ENCODE results near the gene TET2.

The TET2 gene

DNA sequence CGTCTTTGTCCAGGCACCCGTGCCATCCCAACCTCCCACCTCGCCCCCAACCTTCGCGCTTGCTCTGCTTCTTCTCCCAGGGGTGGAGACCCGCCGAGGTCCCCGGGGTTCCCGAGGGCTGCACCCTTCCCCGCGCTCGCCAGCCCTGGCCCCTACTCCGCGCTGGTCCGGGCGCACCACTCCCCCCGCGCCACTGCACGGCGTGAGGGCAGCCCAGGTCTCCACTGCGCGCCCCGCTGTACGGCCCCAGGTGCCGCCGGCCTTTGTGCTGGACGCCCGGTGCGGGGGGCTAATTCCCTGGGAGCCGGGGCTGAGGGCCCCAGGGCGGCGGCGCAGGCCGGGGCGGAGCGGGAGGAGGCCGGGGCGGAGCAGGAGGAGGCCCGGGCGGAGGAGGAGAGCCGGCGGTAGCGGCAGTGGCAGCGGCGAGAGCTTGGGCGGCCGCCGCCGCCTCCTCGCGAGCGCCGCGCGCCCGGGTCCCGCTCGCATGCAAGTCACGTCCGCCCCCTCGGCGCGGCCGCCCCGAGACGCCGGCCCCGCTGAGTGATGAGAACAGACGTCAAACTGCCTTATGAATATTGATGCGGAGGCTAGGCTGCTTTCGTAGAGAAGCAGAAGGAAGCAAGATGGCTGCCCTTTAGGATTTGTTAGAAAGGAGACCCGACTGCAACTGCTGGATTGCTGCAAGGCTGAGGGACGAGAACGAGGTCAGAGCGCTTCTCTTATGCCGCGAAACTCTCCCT, at the start of gene TET2:
Gene TET2 (plus strand): TSS at position 601 of the 740 bp plus-strand sequence. CDS start 87,067 bp downstream, outside the sequence.
- peak; percentile 57 for DNase-seq (ENCODE audit: low read depth, low spot score)

DNA sequence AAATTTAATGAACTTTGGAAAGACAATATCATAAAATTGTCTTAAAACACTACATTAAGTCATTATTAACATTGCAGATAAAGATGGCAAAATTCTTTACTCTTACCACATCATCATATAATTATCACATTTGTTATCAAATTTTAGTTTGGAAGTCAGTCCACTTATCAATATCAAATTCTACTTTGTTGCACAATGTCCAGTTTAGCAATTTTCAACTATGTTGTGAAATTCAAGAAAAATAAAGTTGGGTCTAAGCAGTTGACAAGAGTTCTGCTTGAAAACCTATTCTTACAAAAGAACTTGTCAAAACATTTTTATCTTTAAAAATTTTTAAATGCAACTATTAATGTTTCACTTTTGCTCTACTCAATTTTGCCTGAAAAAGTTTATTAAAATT, 44.7 kb upstream of the TET2 start:
- DNase-seq (ENCODE audit: low read depth, low spot score) = no peak

DNA sequence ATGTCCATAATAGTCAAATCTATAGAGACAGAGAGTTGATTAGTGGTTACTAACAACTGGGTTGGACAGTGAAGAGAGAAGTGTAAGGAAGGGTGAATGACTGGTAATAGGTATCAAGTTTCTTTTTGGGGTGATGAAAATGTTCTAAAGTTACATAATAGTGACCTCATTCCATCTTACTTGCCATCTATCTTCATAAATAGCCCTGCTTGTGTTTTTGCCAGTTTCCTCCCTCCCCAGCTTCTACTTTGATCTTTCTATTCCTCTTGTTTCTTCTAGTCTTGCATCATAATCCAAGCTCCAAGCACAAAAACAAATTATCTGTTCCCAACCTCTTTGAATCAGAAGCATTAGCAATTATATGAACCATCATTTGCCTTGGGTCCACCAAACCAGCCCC, 40.2 kb upstream of the TET2 start:
- DNase-seq (ENCODE audit: low read depth, low spot score) = no peak

DNA sequence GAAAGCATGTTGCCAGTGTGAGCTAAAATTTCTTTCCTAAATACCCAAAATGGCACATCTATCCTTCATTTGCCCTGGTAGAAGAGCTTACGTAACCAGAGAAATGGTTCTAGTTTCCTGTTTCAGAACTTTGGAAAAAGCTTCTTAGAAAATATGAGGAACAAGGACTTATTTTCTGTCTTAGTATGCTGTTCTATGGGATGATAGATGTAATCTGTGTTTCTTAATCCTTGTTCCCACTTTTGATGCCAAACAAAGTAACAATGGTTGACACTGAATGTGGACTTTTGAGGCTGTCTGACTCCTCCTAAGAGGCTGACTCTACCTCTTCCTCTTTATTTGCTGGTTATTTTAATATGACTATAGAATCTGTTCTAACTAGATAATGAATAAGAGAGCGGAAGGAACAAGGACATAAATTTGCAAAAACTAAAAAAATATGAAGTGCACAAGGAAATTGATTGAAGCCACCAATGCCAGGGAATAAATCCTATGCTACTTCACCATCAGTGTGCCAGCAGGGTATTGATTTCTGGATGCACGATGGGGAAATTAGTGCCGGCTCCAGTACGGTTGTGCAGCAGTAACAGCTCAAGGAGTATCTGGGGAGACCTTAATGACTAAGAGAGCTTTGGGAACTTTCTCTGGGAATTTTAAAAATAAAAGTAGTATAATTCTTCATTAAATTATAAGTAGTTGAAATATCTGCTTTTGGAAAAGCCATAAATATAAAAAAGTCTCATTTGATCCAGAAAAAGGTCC, 39.4 kb upstream of the TET2 start:
- DNase-seq (ENCODE audit: low read depth, low spot score) = no peak

DNA sequence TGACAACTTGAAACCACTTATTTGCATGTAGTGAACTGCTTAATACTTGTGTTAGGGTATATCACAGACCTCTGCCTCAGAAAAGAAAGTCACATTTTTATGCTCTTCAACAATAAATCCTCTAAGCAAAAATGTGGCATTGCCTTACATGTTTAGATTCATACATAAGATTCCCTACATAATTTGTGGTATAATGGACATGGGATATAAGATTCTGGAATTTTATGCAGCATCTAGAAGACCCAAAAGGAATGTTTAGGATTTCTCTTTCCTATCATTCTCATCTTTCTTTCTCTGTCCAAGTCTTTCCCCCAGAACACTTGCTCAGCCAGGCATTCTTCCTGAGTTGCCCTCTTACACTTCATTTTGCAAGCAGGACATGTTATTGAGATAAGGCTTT, 37.7 kb upstream of the TET2 start:
- DNase-seq (ENCODE audit: low read depth, low spot score) = no peak

DNA sequence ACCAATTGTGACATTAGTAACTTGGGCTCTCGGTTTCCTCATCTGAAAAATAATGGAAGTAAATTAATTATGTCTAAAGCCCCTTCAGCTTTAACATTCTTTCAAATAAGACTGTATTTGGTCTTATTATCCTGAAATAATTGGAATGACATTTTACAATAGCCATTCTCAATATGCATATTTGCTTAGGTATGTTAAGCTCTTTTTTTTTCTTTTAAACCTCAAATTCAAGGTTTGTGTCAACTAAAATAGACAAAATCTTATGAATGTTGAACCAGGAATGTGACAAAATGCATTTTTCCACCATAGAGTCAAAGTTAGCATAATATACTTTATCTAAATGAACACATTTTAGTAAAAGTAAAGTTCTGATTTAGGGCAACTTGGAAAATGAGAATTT, 34.4 kb upstream of the TET2 start:
- DNase-seq (ENCODE audit: low read depth, low spot score) = no peak

DNA sequence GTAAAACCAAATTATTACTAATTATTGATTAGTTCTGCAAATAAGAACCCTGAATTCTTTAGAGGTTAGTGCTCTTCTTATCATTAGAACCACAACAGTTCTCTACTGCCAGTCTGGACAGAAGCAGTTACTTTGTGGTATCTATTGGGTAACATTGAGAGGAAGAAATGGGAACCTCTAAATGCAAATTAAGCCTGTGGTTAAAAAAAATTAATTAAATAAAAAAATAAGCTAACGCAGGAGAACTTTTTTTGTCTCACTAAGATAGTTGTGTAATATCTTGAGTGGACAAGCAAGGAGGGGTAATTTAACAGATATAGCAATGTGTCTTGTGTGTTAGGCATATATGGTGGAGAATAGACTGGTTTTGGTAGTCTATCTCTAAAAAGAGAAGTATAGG, 32.9 kb upstream of the TET2 start:
- no peak for DNase-seq (ENCODE audit: low read depth, low spot score)

DNA sequence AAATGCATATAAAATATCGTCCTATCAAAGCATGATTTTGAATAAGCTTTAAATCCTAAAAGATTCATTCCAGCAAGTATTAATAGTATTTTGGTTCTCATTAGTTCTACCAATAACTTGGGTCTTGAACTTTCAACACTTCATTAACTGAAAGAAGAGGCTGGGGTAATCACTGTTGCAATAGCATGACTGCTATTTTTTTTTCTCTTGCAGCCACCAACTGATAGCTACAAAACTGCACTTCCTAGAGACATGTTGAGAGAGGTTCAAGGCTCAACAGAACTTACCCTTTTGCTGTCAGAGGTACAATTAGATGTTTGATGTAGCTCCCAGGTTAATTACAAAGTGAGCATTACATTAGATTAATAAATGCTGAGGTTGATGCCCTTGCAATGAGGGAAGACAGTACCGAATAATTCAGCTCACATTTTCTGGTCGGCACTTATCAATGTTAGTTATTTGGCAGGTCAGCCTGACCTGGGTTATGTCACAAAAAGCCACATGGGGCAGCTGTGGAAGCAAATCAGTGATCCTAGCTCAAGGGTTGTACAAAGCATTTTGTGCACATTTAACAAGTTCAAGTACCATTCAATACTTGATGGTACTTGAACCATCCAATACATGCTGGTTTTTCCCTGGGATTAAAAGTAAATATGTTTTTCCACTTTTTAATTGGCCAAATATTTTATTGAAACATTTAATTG, 29.9 kb upstream of the TET2 start:
- DNase-seq (ENCODE audit: low read depth, low spot score) = no peak

DNA sequence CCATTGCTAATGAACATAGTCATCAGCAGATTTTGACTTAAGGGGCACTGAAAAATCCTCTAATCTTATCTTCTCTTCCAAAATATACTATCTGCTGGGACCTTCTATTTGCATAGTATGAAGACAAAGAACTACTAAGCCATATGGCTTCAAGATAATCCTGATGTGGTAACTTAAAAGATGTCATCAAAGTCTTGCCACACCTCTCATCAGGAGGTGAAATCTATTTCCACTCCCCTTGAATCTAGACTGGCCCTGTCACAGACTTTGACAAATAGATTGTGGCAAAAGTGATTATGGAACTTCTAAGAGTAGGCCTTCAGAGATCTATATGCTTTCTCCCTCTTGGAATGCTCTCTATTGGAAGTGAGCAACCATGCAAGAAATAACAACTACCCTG, 27.3 kb upstream of the TET2 start:
- DNase-seq (ENCODE audit: low read depth, low spot score) = no peak

DNA sequence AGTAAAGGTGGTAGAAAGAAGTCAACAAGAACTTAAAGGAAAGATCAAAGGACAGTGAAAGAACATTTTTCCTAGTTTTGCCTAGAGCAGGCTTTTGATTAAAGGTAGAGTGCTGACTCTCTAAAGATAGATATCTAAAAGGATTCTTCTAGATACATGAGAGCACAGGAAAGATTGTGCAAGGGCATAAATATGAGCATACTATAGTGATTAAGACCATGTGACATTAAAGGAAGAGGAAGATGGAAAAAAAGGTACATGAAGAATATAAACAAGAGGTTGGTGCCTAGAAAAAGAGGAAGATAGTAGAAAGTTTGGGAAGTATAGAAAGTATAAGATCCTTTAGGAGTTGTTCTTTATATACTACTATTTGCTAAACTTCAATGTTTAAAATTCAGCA, 26.1 kb upstream of the TET2 start:
- DNase-seq (ENCODE audit: low read depth, low spot score) = no peak

DNA sequence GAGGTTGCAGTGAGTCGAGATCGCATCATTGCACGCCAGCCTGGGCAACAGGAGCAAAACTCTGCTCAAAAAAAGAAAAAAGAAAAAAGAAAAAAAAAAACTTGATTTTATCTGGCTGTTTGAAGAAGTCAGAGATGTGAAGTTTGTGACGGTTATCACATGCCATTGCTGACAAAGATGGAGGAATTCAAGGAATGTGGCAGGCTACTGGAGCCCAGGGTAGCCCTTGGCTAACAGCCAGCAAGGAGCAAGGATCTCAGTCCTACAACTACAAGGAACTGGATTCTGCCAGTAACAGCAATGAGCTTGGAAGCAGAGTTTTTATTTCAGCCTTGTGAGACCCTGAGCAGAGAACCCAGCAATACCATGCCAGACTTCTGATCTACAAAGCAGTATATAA, 24.3 kb upstream of the TET2 start:
- DNase-seq (ENCODE audit: low read depth, low spot score) = no peak

DNA sequence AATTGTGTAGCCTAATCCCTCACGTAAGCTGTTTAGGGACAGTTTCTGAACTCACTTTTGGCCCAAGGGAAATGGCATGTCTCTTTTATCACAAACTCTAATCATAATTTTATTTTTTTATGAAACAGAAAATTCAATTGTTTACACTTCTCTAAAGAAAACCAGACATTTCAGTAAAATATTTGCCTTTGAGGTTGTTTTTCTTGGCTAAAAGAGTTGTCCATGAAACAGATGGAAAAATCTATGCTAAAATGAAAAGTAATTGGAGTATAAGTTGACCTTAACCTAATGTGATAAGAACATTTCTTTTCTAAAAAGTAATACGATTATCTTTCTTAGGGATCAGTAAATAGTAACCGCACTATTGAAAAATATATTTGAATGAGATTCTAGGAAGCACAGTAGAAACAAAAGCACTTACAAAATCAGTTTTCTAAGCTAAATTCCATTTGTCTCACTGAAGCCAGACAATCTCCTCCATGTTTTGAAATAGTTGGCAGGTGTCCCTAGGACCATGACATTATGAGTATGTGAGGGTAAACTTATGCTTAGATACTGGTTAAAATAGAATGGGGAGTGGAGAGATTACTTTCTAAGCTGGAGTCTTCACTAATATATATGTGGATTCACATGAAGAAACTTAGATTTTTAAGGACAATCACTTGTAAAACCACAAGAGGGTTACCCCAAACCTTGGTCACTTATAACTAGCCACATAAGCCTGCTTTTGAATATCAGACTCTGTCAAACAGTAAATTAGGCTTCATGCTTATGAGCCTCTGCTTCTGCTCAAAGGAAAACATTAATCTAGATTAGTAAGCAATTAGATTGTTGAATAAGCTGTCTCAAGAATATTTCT, 20.1 kb upstream of the TET2 start:
- no peak for DNase-seq (ENCODE audit: low read depth, low spot score)

DNA sequence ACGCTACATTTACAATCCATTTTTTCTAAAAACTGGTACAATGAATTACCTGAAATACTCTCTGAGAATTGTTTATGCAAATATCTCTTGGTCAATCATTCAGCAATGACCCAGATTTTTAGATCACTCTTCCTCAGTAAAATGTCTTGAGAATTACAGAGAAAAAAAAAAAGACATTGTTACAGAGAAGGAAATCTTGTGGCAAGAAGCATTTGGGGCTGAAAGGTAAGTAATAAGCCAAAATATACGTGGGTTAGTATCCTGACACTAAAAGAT, 19.6 kb upstream of the TET2 start:
- no peak for DNase-seq (ENCODE audit: low read depth, low spot score)

DNA sequence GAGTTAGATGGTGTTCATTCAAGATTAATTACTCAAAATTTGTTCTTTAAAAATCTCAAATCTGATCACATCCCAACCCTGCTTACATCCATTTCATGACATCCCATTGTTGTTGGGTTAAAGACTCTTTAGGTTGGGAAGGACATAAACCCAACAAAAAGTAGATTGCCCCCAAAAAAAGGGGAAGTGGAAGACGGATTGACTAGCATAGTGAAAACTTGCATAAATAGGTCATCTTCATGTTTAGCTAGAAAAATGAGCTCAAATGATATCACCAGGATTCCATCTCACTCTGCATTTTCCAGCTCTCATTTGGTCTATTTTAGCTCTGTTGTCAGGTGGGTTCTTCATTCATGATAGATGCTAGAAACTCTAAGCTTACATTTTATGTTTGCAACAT, 18.5 kb upstream of the TET2 start:
- no peak for DNase-seq (ENCODE audit: low read depth, low spot score)

DNA sequence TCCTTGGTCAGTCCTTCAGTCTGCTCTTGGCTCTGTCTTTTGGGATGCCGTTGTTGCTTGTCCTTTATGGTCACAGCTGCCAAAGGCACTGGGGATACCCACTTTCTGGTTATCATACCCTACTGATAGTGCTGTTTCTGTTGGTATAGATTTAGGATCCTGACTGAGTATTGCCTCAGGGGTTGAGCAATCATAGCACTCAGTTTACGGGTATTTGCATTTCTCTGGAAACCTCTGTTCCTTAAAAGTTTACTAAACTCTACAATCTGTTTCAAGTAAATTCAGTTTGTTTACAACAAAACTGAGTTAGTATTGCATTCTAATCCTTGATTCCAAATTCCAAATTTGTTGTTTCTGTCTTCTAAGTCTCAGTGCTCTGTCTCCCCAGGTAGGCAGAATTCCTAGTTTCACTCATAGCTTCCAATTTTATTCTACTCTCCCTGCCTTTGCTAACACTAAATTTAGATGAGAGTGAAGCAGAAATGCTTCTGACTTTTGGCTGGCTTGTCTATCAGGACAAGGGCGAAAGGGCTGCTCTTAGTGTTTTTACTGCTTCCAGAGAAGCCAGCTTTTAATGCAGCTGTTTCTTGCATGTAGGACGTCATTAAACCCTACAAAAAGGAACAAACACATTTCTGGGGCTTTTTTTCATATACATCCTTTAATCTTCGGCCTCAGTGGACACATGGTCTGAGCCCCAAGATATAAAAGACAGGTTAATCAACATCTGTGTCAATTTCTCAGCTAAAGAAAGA, 17.2 kb upstream of the TET2 start:
- DNase-seq (ENCODE audit: low read depth, low spot score) = no peak

DNA sequence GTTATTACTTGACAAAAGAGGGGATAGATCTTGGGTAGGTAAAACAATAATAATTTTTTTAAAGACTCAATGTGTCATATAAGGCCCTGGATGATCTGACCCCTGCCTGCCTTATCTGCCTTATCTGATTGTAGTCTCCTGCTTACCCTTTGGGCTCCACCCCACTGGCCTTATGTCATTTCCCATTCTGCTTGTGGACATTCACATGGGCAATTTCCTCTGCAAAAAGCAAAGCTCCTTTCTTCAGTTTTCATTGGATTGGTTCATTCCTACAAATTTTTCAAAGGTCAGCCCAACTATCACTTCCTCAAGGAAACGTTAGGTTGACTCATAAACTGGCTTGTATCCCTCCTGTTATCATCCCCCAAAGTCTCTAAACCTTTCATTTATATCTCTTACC, 15.7 kb upstream of the TET2 start:
- no peak for DNase-seq (ENCODE audit: low read depth, low spot score)

DNA sequence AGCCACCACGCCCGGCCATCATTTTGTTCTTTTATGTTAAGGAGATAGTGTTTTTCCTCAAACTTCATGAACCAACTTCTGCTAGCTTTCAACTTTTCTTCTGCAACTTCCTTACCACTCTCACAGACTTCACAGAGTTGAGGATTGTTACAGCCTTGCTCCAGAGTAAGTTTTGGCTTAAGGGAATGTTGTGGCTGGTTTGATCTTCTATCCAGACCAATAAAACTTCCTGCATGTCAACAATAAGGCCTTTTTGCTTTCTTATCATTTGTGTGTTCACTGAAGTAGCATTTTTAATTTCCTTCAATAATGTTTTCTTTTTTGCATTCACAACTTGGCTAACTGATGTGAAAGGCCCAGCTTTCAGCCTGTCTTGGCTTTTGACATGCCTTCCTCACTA, 12.7 kb upstream of the TET2 start:
- DNase-seq (ENCODE audit: low read depth, low spot score) = no peak

DNA sequence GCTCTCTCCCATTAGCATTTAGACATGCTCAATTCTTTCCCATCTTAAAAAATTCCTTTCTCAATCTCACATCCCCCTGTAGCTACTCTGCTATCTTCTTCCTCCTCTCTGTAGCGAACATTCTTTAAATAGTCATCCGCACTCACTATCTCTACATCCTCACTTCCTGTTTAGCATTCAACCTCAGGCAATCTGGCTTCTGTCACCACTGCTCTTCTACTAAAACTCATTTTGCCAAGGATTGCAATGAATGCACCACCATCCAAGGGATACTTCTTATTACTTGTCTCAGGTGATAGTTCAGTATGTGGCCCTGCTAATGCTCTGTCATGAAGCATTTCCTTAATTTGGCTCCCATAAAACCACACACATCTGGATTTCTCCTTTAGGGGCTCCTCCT, 10.9 kb upstream of the TET2 start:
- no peak for DNase-seq (ENCODE audit: low read depth, low spot score)

DNA sequence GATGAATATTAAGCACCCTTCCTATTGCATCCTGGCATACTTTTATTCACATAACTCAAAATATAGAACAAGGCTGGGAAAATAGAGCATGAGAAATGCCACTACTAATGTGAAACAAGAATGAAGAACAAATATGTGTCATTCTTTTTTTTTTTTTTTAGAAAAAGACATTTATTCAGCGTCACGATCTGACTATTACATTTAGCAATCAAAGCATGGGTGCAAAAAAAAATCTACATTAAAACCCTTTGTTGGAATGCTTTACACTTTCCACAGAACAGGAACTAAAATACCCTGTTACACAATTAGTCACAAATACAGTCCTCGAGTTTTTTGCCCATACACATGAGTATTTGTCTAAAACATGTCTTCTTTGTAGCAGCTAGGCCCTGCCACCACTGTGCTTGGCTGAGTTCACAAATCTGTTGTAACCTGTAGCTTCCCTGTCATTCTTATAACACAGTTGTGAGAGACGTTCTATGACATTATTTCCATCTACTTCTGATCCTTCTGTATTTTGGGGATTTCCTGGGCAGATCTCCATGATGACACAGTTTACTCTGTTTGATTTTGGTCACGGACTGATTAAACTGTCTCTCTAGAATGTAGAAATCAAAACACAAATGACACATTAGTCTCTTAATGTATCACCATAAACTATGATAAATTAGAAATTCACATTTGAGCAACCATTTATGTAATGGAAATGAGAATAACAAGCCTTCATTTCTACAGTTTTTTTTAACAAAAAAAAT, 9.4 kb upstream of the TET2 start:
- DNase-seq (ENCODE audit: low read depth, low spot score) = no peak

DNA sequence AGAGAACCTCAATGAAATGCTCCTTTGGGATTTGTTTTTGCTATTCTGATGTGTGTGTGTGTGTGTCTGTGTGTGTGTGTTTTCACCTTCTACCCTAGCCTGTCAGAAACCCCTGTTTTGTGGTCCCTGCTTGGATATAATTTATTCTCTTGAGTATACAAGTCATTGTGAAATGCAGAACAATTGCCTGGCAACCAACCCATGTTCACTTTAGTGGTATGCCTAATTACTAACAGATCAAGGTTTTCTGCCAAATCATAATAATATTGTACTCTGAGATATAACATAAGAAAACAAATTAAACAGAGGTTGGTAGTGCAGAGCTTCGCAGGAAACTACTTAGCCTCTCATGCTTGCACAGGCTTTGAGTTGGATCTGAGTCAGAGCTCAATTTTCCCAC, 7.0 kb upstream of the TET2 start:
- no peak for DNase-seq (ENCODE audit: low read depth, low spot score)

All from activated naive CD8-positive, alpha-beta T cell treated with anti-CD3 and anti-CD28 coated beads, Interleukin-2, amount 50 U/mL, for 16 hours (primary cell).